ENCODE data around the gene SMKR1. TPM values are rescaled to one million over a fixed set of nuclear protein-coding genes. Genes with fewer than 3 reads are reported as not detected.
"Not testable (repeated sequence)": the region's sequence is repeated elsewhere in the genome, so short reads cannot be mapped to it uniquely, and the experiment has no call there.

The SMKR1 gene
- total RNA-seq, 4 donors from 2014 or later: 0.32 to 0.42 TPM; not detected in 2

GRCh38 chr7:129532375-129532774 is 30.0 kb downstream of the SMKR1 start:
- intact Hi-C loops (cut with DNase I; ENCODE audit: low total_unique reads): no loop called here
- no peak overlapping the region for H3K4me3 ChIP-seq (ENCODE audit: low read depth, poor library complexity, severe bottlenecking)
- DNase-seq (ENCODE audit: low spot score in 2 of 2): no peak
- TF ChIP-seq CTCF (IDR thresholded peaks at IDR 0.05): no peak
- no peak for TF ChIP-seq POLR2A (IDR thresholded peaks at IDR 0.05)
- 85 to 88% methylated on average over 19 of the region's 19 CpGs for WGBS, 2 donors

GRCh38 chr7:129534558-129535274 is 32.4 kb downstream of the SMKR1 start:
- intact Hi-C loops (cut with DNase I; ENCODE audit: low total_unique reads); DNase-seq (ENCODE audit: low spot score in 2 of 2); H3K4me3 ChIP-seq (ENCODE audit: low read depth, poor library complexity, severe bottlenecking): not testable (repeated sequence)
- WGBS, 2 donors: 88 to 92% methylated on average over 19 to 20 of the region's 20 CpGs

- DNase-seq (ENCODE audit: low spot score in 2 of 2): no peak
- H3K4me3 ChIP-seq (ENCODE audit: low read depth, poor library complexity, severe bottlenecking): no peak overlapping the region
- TF ChIP-seq POLR2A (IDR thresholded peaks at IDR 0.05) (no peak), CTCF (IDR thresholded peaks at IDR 0.05) (no peak)
- 55 to 75% methylated on average over 5 of the region's 5 CpGs for WGBS, 2 donors
- intact Hi-C loops (cut with DNase I; ENCODE audit: low total_unique reads): no loop called here
These were observed 33.6 kb downstream of the SMKR1 start for GRCh38 chr7:129535896-129536295.

GRCh38 chr7:129536323-129536722 is 34.0 kb downstream of the SMKR1 start:
- intact Hi-C loops (cut with DNase I; ENCODE audit: low total_unique reads): no loop called here
- no peak for DNase-seq (ENCODE audit: low spot score in 2 of 2)
- H3K4me3 ChIP-seq (ENCODE audit: low read depth, poor library complexity, severe bottlenecking): no peak overlapping the region
- 85 to 91% methylated on average over 9 of the region's 9 CpGs for WGBS, 2 donors
- TF ChIP-seq CTCF (IDR thresholded peaks at IDR 0.05) (no peak), POLR2A (IDR thresholded peaks at IDR 0.05) (no peak)

- DNase-seq (ENCODE audit: low spot score in 2 of 2): no peak
- TF ChIP-seq CTCF (IDR thresholded peaks at IDR 0.05): no peak
- TF ChIP-seq POLR2A (IDR thresholded peaks at IDR 0.05): no peak
- H3K4me3 ChIP-seq (ENCODE audit: low read depth, poor library complexity, severe bottlenecking): no peak overlapping the region
- intact Hi-C loops (cut with DNase I; ENCODE audit: low total_unique reads): no loop called here
These were observed 36.5 kb downstream of the SMKR1 start for GRCh38 chr7:129538790-129539189.

- intact Hi-C loops (cut with DNase I; ENCODE audit: low total_unique reads): no loop called here
- WGBS, 2 donors: 91% methylated on average over 10 of the region's 10 CpGs
- TF ChIP-seq CTCF (IDR thresholded peaks at IDR 0.05) (no peak), POLR2A (IDR thresholded peaks at IDR 0.05) (no peak)
- H3K4me3 ChIP-seq (ENCODE audit: low read depth, poor library complexity, severe bottlenecking): no peak overlapping the region
- no peak for DNase-seq (ENCODE audit: low spot score in 2 of 2)
These were observed 38.0 kb downstream of the SMKR1 start for GRCh38 chr7:129540340-129540739.

Data from lower leg skin (tissue), 4 donors.